Activated T-cell treated with anti-CD3 and anti-CD28 coated beads, Interleukin-2, amount 50 U/mL, for 48 hours (primary cell): Measurements from ENCODE around the gene HS6ST1.
A peak's percentile ranks its signal among the peaks of the same experiment; 100 is the strongest.
"Not testable (repeated sequence)": the region's sequence is repeated elsewhere in the genome, so short reads cannot be mapped to it uniquely, and the experiment has no call there.

Experiments used
- DNase-seq, 2 experiments: peaks; one replicate each; pipeline ENCODE4 v3.0.0-alpha.2; 2020

Gene HS6ST1

DNA sequence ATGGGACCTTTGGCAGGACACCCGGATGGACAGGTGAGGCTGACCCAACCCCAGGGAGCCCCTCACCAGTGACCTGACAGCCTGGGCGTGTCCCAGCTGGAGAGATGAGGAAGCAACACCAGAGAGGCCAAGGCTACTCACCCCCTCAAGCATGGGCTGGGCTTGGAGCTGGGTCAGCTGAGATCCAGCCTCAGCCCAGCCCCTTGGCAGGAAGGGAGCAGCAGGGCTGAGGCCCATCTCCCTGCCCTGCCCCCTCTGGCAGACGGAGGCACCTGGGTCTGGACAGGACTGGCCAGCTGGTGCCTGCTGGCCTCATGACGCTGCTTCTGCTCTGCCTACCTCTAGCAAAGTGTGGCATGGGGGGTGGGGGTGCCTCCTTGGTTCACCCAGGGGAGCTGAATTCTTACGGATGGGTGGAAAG is 37.8 kb downstream of the HS6ST1 start:
- DNase-seq, result no peak

DNA sequence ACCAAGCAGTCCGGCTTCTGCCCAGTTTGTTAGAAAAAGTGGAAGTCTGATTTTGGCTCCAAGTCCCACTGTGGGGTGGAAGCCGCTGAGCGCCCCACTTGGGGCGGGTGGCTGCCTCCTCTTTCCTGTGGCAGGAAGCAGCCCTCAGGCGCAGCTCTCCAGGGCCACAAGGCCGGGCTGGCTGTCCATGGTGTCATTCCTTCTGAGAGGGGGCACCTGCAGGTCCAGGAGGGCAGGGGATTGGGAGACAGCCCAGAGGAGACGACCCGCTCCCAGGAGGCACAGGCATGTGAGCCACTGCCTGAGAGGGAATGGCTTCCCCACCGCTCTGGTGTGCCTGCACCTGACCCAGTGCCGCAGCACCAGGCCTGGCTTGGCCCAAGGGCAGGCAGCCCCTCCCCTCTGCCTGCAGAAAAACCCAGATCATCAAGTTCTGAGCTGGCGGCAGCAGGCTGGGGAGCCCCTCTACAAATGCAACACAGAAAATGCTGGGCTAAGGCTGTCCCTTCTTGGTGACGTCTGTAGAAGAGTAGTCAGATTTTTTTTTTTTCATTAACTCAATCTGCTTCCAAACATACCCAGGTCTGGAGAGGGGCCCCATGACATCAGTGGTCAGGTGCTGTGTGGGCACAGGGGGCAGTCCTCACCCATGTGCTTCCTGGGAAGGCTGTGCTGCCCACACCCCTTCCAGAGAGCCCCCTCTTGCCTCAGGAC is 38.4 kb downstream of the HS6ST1 start:
- no peak for DNase-seq

DNA sequence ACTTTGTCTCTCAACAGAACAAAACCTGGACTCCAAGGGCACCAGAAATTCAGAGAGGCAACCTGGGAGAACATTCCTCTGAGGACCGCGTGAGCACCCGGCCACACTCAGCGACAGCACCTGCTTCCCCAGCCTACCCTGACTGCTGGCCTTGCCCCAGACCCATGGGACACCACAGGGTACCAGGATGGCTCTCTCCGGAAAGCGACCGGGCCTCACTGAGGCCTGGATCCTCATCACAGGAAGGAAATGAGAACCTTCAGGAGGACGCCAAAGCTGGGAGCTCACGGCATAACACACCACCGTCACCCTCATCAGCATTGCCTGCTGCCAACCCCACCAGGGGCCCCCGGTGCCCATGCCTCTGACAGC is 38.9 kb downstream of the HS6ST1 start:
- no peak for DNase-seq

DNA sequence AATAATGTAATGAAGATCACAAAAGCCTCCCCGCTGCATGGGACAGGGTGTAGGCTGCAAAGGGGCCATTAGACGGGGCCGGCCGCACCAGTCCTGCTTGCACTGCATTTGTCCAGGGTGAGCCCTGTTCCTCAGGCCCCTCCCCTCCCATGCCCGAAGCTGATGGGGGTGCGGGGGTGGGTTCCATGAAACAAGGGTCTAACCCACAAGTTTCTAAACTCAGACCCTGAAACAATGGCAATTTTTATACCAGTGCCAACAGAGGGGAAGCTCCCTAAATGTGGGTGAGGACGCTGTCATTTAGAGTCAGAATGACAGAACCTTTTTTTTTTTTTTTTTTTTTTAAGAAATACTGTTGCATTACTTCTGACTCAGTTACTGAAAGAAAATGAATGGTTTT is 39.7 kb downstream of the HS6ST1 start:
- DNase-seq, result no peak

DNA sequence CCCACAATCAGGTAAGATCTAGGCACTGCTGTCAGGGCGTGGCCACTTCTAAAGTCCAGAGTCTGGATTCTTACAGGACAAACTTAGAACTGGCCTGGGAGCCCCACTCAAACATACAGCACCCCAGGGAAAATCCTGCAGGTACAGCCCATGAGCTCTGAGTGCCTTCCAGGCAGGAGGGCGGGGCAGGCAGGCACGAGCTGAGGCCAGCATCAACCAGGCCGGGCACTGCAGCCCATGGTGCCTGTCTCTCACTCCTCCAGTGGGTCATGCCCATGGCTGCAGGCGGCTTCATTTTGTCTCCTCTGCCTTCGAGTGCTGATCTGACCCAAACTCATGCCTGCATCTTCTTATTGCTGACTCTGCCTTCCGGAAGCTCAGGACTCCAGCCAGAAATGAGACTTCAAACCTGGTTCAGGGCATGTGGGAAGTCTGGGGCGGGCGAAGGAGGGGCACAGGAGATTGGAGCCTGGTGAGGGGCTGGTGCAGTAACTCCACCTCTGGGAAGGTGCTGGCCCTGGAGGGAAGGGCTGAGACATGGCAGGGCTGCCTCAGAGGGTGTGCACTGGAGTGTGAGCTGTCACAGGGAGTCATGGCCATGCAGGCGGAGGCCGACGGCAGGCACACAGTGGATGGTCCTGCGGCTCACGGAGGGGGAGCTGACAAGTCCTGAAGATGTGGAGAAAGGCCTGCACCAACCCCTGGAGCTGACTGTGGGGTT is 40.5 kb downstream of the HS6ST1 start:
- DNase-seq, result no peak

DNA sequence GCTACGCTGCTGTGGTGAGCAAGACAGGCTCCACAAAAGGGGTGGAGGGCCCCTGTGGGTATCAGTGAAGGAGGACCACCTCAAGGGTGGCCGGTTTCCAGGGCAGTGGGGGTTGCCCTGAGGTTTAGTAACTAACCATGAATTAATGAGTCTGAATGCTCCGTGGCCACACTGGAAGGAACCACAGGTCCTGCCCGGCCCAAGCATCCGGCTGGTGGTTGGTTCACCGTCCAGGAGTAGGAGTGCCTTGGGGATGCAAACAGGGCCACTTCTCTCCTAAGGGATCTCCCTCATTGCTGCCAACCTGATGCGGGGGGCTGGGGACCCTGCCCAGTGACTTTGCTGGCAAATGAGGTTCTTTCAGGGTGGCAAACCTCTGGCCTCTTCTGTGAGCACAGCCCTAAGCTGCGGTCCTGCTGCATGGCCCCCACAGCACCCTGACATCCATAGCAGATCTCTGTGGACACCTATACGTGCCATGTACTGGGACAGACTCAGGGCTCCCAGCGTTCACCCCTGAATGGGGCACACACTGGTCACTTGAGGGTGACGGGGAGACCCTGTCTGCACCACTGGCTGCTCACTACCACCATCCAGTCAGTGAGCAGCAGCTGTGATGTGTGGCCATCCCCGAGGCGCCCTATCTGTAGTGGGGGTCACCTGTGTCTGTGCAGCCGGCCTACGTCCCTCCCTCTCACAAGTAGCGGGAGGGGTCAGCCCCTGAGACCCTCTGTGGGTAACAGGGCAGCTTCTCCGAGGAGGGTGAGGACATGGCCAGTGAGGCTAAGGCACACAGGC is 41.6 kb downstream of the HS6ST1 start:
- no peak for DNase-seq

DNA sequence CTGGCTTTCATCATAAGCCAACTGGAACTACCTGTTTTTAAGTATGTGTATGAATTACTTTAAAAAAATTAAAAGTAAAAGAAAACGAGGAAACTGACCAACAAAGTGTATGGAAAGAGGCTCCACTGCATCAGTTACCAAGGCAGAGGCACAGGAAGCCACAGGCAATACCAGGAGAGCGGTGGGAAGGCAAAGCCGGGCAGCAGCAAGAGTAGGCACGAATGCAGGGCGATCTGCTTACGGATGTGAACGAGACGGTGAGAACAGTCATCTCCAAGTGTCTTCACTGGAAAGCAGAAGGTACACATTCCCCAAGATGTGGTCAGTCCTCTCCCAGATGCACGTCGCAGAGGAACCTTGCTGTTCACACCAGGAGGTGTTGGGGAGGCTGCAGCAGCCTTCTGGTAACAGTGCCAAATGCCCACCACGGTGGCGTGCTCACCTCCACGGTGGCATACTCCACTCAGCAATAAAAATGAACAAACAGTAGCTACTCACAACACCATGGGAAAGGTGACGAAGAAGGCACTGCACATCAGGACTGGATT is 43.1 kb downstream of the HS6ST1 start:
- DNase-seq, result no peak

DNA sequence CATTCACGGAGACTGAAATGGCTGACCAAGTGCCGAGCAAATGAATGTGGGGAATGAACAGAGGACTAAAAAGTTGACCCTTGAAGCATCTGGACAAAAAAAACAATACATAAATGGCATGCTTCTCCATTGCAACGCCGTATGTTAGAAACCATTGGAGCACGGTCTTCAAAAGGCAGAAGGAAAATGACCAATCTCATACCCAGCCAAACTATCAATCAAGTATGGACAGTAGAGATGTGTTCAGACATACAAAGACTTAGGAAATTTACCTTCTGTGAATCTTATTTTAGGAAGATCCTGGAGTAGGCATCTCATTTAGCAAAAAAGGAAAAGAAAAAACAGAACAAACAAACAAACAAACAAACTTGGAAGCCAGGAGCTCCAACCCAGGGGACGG is 44.5 kb downstream of the HS6ST1 start:
- DNase-seq, result no peak

DNA sequence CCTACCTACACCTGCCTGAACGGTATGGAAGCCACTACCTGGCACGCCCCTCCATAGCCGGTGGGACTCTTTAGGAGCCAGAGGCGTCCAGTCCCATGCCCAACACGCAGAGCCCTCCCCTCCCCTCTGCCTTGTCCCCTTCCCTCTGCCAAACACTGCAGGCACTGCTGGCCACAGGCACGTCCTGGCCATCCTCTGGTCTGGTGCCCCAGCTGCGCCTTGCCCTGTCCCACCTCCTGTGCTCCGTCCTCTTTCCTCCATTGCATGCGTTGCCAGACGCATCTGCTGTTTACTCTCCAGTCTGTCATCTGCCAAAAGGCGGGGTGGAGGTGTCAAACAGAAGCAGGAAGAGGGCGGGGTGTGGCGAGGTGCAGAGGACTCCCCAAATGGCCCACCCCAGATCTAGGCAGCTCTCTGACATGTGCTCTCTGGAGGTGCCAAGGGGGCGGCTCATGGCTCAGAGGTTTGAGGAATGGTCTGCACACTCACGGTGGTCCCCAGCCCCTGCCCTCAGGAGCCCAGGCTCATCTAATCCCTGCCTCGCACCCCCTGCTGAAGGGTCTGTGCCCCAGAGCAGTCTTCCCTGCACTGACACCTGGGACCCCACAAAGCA is 45.1 kb downstream of the HS6ST1 start:
- no peak for DNase-seq

DNA sequence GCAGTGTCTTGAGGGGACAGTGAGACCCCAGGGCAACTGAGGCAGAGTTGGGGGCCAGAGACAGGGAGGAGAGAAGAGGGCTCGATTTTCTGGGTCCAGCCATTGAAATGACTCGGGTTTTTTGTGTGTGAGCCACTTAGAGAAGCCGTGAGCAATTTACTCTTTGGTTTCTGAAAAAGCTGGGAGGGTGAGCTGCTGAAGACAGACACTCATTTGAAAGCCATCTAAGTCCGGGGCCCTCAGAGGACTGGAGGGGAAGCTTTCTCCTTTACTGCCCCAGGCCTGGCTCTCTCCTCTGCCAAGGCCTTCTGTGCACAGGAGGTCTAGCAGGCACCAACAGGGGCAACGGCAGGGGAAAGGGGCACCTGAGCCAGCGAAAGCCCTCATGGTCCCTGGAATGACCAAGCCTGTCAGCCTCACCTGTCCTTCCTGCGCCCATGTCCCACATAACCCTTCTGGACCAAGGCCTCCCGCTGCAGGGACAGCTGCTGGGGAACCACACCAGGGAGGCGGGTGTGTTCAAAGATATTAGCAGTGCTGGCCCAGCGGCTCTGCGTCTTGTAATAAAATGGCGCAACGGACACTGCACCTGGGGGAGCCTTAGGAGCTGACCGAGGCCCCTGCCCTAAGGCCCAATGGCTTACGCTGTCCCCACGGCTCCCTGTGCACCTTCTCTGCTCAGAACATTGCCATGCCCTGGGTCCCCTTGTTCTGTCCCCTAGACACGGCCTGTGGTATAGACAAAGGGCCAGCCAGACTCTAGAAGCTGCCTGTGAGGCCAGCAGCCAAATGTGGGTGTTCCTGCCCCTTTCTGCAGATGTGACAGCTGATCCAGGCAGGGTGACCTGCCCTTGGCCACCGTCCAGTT is 45.8 kb downstream of the HS6ST1 start:
- no peak for DNase-seq

DNA sequence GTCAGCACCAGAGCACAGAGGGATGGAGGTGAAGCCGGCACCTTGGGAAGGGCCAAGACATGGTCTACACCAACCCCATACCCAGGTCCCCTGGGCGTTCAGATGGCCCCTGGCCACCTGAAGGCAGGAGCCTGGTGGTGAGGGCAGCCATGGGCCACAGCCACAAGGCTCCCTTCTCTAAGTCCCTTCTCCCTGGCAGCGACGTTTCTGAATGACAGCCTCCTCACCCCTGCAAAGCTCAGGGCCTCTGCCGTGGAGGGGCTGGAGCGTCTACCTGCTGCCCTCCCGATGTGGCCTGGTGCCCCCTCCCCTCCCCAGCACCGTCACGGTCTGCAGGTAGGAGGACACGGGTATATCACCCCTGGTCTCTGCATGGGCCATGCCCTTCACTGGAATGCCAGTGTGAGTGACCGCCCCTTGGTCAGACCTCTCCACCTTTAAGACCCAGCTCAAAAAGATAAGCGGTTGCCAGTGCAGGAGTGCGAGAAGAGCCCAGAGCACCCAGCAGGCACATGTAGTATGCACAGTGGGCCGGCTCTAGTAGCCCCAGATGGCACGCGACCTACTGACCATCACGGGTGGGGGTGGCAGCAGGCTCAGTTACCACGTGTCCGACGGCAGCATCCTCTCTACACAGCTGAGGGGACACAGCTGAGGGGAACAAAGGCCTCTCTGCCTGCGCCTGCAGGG is 46.6 kb downstream of the HS6ST1 start:
- no peak for DNase-seq

DNA sequence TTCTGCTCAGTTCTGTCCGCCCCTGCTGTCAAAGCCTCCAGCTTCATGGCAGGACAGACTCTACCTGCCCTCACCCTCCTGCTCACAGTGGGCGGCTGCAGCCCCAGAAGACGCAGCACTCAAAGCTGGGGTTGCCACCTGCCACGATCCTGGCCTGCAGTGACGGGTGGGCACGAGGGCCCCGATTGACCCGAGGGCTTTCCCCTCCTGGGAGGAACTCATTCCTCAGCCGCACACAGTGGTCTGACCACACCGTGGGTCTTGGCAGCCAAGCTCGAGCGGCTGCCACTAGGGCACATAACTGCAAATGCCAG is 47.1 kb downstream of the HS6ST1 start:
- DNase-seq, result no peak

DNA sequence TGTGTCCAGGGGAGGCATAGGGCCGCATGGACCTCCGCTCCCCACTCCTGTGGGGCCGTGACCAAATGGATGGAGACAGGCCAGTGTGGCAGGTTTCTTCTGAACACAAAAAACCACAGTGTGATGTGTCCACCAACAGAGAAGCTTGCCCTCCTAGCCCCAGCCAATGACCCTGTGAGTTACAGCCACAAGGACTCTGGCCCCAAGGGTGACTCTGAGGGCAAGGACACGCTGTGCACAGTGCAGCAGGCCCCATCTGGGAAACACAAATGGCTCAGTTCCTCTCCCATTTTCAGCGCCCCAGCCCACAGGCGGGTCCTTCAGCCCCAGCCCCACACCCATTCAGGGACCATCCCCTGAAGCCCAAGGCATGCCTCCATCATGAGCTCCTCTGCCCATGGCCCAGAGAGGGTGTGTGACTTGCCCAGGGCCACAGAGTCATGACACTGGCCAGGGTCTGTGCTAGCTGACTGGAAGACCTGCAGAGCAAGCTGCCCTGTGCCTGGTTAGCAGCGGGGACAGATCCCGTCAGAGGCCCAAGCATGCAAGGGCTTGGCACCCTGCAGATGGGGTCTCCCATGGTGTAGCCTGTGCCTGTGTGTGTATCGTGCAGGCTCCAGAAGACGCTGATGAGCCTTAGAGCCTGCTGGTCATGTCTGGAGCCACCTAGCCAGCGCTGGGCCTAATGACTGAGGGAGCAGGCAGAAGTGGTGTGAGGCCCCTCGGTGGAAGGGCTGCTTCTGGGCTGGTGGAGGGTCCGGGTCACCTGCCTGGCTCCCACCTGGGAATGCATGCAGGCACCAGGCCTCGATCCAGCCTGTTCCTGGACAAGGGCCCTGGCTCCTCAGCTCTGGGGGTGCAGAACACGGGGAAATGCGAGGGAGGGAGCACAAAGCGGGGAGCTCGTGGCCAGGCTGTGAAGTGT is 47.7 kb downstream of the HS6ST1 start:
- DNase-seq, result no peak

DNA sequence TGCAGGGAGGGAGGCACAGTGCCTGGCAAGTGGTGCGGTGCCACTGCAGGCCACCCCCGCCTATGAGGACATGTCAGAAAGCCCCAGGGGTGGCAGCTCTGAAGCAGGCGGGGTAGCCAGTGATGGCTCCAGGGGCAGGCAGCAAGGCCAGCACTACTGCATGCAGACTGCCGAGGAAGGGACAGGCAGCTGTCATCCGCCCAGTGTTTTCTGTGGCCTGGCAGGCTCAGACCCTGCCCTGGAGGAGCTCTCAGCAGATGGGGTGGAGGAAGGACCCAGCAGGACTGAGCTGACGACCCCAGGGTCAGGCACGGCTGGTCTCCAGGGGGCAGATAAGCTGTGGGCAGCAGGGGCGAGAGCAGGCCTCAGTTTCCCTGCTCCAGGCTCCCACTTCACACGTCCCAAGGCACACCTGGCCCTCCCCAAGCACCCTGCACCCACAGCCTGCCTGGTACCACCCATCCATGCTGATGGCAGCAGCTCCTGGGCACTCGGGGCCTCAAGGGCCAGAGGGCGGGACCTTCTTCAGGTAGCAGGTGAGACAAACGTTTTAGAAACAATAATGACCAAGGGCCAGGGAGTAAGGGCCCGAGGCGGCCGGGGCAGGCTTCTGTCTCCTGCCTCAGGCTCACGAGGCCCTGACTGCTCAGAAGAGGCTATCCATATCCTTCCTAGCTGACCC is 48.5 kb downstream of the HS6ST1 start:
- DNase-seq, result no peak

DNA sequence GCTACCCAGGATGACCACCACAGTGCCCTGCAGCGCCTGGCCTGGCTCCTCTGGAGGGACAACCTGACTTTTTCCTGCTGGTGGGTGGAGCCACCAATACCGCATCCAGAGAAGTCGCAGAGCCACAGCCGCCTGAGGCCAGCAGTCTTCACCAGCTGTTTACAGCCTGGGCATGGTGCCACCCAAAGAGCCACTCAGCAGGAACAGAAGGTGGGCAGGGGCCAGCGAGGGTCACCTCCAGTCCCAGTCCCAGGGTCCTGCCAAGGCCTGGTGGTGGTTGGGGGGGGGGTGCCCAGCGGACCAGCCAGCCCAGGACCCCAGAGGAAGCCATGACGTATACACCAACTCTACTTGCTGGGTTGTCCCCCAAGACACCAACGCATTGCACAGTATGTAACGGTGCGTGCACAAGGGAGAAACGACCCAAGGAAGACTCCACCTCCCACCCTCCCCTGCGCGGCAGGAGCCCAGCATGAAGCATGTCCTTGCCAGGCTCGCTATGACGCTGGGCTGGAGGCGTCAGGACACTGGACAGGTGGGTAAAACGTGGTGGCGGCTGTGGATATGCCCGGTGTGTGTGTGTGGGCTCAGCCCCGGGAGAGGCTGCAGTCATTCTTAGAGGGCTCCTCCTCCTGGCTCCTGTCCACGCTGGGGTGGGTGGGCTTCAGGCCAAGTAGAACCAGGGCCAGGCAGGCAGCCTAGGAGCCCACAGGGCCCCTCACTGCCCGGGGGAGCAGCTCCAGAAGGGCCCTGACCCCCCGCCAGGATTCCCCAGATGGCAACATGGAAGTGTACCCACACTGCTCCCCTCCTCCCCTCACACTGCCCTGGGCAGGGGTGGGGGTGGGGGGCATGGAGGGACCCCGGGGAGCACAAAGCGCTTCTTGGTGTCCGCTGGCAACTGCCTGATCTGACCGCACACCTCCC is 49.3 kb downstream of the HS6ST1 start:
- no peak for DNase-seq

DNA sequence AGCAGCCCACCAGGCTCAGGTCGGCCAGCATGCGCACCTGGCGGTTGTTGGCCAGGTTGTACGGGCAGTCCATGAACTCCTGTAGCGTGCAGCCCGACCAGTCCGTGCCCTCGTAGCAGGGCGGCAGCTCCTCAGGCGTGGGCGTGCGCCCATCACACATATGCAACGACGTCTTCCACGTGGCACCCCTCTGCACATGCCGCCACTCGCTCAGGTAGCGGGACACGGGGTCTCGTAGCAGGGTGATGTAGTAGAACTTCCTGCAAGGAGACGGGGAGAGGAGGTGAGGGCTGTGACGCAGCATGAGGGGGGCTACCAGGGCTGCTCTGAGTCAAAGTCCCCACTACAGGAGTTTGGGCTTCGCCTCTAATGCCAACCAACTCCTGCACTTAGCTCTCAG is 50.1 kb downstream of the HS6ST1 start:
- DNase-seq, result not testable (repeated sequence)

DNA sequence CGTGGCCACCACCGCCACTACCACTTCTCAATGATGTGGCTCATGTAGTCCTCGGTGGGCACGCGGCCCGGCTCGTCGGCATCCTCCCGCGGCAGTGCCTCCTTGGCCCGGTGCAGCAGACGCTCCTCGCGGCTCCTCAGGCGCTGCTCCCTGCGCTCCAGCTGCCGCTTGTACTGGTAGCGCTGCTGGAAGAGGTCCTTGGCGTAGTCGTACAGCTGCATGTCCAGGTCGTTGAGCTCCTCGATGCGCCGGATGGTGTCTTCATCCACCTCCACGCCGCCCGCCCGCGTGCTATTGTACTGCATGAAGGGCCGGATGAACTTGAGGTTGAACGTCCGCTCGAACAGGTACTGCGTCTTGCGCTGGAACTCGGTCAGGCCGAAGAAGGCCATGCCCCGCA is 50.5 kb downstream of the HS6ST1 start:
- DNase-seq, result not testable (repeated sequence)

DNA sequence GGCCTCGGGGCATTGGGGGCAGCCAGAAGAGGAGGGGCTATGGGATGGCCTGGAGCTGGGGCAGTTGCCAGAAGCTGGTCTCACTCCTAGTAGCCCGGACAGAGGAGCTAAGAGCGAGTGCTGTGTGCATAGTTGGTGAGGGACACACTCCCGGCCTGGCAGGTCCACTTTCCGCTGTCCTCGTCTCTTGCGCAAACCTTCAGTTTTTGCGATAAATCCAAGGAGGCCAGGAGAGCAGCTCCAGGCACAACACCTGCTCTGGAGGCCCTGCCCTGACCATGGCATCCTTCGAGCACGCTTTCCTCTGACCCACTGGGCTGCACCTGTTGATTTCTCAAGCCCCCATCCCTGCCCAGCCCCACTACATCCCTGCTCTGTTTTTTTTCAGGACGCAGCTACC is 51.0 kb downstream of the HS6ST1 start:
- peak; percentile 4 to 12 for DNase-seq

DNA sequence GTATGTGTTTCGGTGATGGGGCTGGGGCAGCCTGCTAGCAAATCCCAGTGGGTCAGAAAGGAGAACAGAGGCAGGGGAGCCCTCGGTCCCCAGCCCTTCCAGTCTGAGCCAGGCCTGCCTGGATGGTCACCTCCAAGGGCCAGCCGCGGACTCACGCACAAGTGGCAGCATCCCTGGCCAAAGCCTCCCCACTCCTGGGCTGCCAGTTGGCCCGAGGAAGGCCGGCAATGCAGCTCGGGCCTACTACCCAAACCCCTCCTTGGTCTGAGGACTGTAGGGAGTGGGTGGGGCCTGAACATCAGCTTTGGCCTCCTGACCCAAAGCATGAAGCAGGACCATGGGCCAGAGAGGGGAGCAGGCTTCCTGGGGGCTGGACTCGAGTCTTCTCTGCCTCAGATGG is 51.5 kb downstream of the HS6ST1 start:
- peak in 1 of 2 experiments; percentile 9 for DNase-seq
